H1 (cell line): ENCODE results near the gene TCF21. TPM values are rescaled to one million over a fixed set of nuclear protein-coding genes. Genes with fewer than 3 reads are reported as not detected.

ENCODE experiments used
- CTCF ChIA-PET: fragments of 300-600 bp; sonication (Branson Sonifier 250); formaldehyde crosslinking; loops from one replicate; lab custom pipeline; 2021; ENCODE audit not compliant: partially characterized antibody; lab: Charles Lee
- POLR2A ChIA-PET: fragments of 300-600 bp; sonication (Branson Sonifier 250); formaldehyde crosslinking; loops from one replicate; lab custom pipeline; 2021; ENCODE audit warnings: inconsistent platforms; ENCODE audit not compliant: partially characterized antibody; lab: Charles Lee
- DNase-seq, 2 experiments: peaks; one replicate each; pipeline versions ENCODE4 v3.0.0 to v3.0.0-alpha.2; 2010 to 2022; ENCODE audit warnings: low spot score in 2 of 2, low read depth in 1 of 2, mixed read lengths in 1 of 2
- FAIRE-seq: peaks from 2 replicates; lab custom pipeline; 2011; peaks lifted over from hg19 to GRCh38; lab: Jason Lieb, UNC
- H2AFZ ChIP-seq: 2 replicates; pipeline ENCODE4 v1.8.1; 2012; ENCODE audit warnings: low read length, inconsistent platforms
- H2AK5ac ChIP-seq: 2 replicates; pipeline ENCODE4 v1.6.1; 2013; ENCODE audit warnings: low read depth, low read length
- H2BK120ac ChIP-seq: replicated peaks from 2 replicates; pipeline ENCODE3; 2013; ENCODE audit warnings: low read depth, low read length, inconsistent platforms
- H2BK12ac ChIP-seq: 2 replicates; pipeline ENCODE4 v1.6.1; 2013; ENCODE audit warnings: low read depth, low read length
- H2BK15ac ChIP-seq: 2 replicates; pipeline ENCODE4 v1.6.1; 2013; ENCODE audit warnings: low read length
- H2BK20ac ChIP-seq: 2 replicates; pipeline ENCODE4 v1.6.1; 2013; ENCODE audit warnings: low read length
- H2BK5ac ChIP-seq: 2 replicates; pipeline ENCODE4 v1.6.1; 2013; ENCODE audit warnings: low read depth, low read length
- H3K14ac ChIP-seq: 2 replicates; pipeline ENCODE4 v1.6.1; 2013; ENCODE audit warnings: inconsistent platforms; ENCODE audit not compliant: insufficient read length
- H3K18ac ChIP-seq: 2 replicates; pipeline ENCODE4 v1.6.1; 2013; ENCODE audit warnings: low read length; ENCODE audit errors: extremely low read depth
- H3K23ac ChIP-seq: 2 replicates; pipeline ENCODE4 v1.6.1; 2013; ENCODE audit warnings: inconsistent platforms; ENCODE audit not compliant: insufficient read length
- H3K23me2 ChIP-seq: 2 replicates; pipeline ENCODE4 v1.6.1; 2013; ENCODE audit warnings: low read depth, low read length
- H3K27ac ChIP-seq: 2 replicates; pipeline ENCODE4 v1.6.1; 2011; ENCODE audit warnings: low read depth, low read length, inconsistent platforms
- H3K27me3 ChIP-seq, 4 experiments: replicated peaks in 1 of 4; 1 replicate in 1 of 4; 2 replicates in 3 of 4; pipeline versions ENCODE4 v1.6.1 to v1.8.1; 2011 to 2013; ENCODE audit warnings: low read length in 3 of 4, mild to moderate bottlenecking in 3 of 4, inconsistent platforms in 2 of 4, mixed read lengths in 2 of 4, moderate library complexity in 1 of 4; ENCODE audit not compliant: control insufficient read depth in 3 of 4, insufficient read depth in 3 of 4; ENCODE audit errors: extremely low read depth in 1 of 4
- H3K36me3 ChIP-seq, 4 experiments: 2 replicates each; pipeline versions ENCODE4 v1.6.1 to v1.8.1; 2011 to 2013; ENCODE audit warnings: mild to moderate bottlenecking in 4 of 4, low read length in 3 of 4, moderate library complexity in 2 of 4, control low read depth in 1 of 4, inconsistent platforms in 1 of 4; ENCODE audit not compliant: insufficient read depth in 4 of 4, control insufficient read depth in 2 of 4
- H3K4ac ChIP-seq: replicated peaks from 2 replicates; pipeline ENCODE3; 2013; ENCODE audit warnings: low read length, low read depth, mixed read lengths, inconsistent platforms; ENCODE audit not compliant: insufficient read length
- H3K4me1 ChIP-seq, 4 experiments: replicated peaks in 1 of 4; 1 replicate in 1 of 4; 2 replicates in 3 of 4; pipeline versions ENCODE4 v1.6.1 to v1.8.1; 2011 to 2013; ENCODE audit warnings: low read length in 3 of 4, inconsistent platforms in 2 of 4, mixed read lengths in 1 of 4; ENCODE audit not compliant: insufficient read depth in 4 of 4, control insufficient read depth in 3 of 4
- H3K4me2 ChIP-seq, 2 experiments: 2 replicates each; pipeline versions ENCODE4 v1.6.1 to v1.8.1; 2011 to 2013; ENCODE audit warnings: low read depth in 2 of 2, low read length in 2 of 2, control low read depth in 1 of 2, inconsistent platforms in 1 of 2, mild to moderate bottlenecking in 1 of 2; ENCODE audit not compliant: insufficient read depth in 1 of 2
- H3K4me3 ChIP-seq, 4 experiments: fragments of 200-600, 300-600 bp in 1 of 4; sonication (generic), shearing (Covaris generic), sonication (Bioruptor Twin) in 1 of 4; 2 replicates each; pipeline versions ENCODE4 v1.5.1 to v1.8.1; 2011 to 2016; ENCODE audit warnings: low read length in 4 of 4, low read depth in 3 of 4, control low read depth in 2 of 4, inconsistent platforms in 2 of 4, mild to moderate bottlenecking in 2 of 4, mixed read lengths in 1 of 4, moderate library complexity in 1 of 4; ENCODE audit not compliant: insufficient read depth in 2 of 4; ENCODE audit errors: extremely low read depth in 1 of 4
- H3K56ac ChIP-seq: replicated peaks from 2 replicates; pipeline ENCODE3; 2013; ENCODE audit warnings: low read depth, mild to moderate bottlenecking, mixed read lengths, low read length, inconsistent platforms; ENCODE audit not compliant: insufficient read length
- H3K79me1 ChIP-seq: 2 replicates; pipeline ENCODE4 v1.6.1; 2013; ENCODE audit warnings: low read depth, low read length, control low read depth
- H3K79me2 ChIP-seq, 2 experiments: 2 replicates each; pipeline versions ENCODE4 v1.6.1 to v1.8.1; 2012 to 2013; ENCODE audit warnings: low read length in 2 of 2, mild to moderate bottlenecking in 2 of 2, inconsistent platforms in 1 of 2; ENCODE audit not compliant: insufficient read depth in 2 of 2, control insufficient read depth in 1 of 2
- H3K9ac ChIP-seq, 4 experiments: replicated peaks in 1 of 4; 1 replicate in 1 of 4; 2 replicates in 3 of 4; pipeline versions ENCODE4 v1.6.1 to v1.8.1; 2011 to 2013; ENCODE audit warnings: low read depth in 3 of 4, low read length in 3 of 4, control low read depth in 2 of 4, mild to moderate bottlenecking in 2 of 4, moderate library complexity in 2 of 4, inconsistent platforms in 1 of 4; ENCODE audit errors: extremely low read depth in 1 of 4
- H3K9me3 ChIP-seq, 2 experiments: 2 replicates each; pipeline versions ENCODE4 v1.6.1 to v1.8.1; 2012 to 2013; ENCODE audit warnings: mild to moderate bottlenecking in 2 of 2, moderate library complexity in 2 of 2, control low read depth in 1 of 2, inconsistent platforms in 1 of 2, low read depth in 1 of 2, low read length in 1 of 2, mixed read lengths in 1 of 2; ENCODE audit not compliant: insufficient read depth in 2 of 2
- H4K20me1 ChIP-seq, 2 experiments: replicated peaks in 1 of 2; 2 replicates each; pipeline versions ENCODE3 to v1.8.1; 2011 to 2013; ENCODE audit warnings: inconsistent platforms in 2 of 2, low read length in 2 of 2, mild to moderate bottlenecking in 1 of 2; ENCODE audit not compliant: insufficient read depth in 2 of 2, control insufficient read depth in 1 of 2
- H4K5ac ChIP-seq: 2 replicates; pipeline ENCODE4 v1.6.1; 2013; ENCODE audit warnings: low read length, low read depth, mixed read lengths, inconsistent platforms; ENCODE audit not compliant: insufficient read length
- H4K8ac ChIP-seq: 2 replicates; pipeline ENCODE4 v1.8.0; 2013; ENCODE audit warnings: mild to moderate bottlenecking, moderate library complexity, low read length, inconsistent platforms; ENCODE audit not compliant: insufficient read depth; ENCODE audit errors: extremely low read depth
- H4K91ac ChIP-seq: replicated peaks from 2 replicates; pipeline ENCODE3; 2013; ENCODE audit warnings: low read length, mixed read lengths, inconsistent platforms; ENCODE audit not compliant: insufficient read length
- BCL11A ChIP-seq, 2 experiments: IDR thresholded peaks; one replicate each; pipeline ENCODE4 v1.6.1; 2011; ENCODE audit warnings: low read depth in 2 of 2, low read length in 2 of 2, mild to moderate bottlenecking in 2 of 2
- CEBPB ChIP-seq: IDR thresholded peaks from 2 replicates; pipeline ENCODE4 v1.6.1; 2012; ENCODE audit warnings: low read depth, low read length
- CTBP2 ChIP-seq: IDR thresholded peaks from 2 replicates; pipeline ENCODE4 v1.7.0; 2011; ENCODE audit warnings: borderline replicate concordance, mild to moderate bottlenecking, moderate library complexity, mixed read lengths, low read length; ENCODE audit not compliant: insufficient read depth, insufficient read length
- EGR1 ChIP-seq: IDR thresholded peaks from 2 replicates; pipeline ENCODE4 v1.6.1; 2011; ENCODE audit warnings: low read depth, low read length, borderline replicate concordance
- FOSL1 ChIP-seq: IDR thresholded peaks from 2 replicates; pipeline ENCODE4 v1.6.1; 2011; ENCODE audit warnings: mild to moderate bottlenecking, low read depth, low read length, moderate library complexity; ENCODE audit not compliant: insufficient read depth
- HDAC6 ChIP-seq: IDR thresholded peaks from one replicate; pipeline ENCODE4 v1.7.1; 2012; ENCODE audit warnings: low read depth, mild to moderate bottlenecking, inconsistent platforms, low read length, moderate library complexity
- KDM5A ChIP-seq: fragments of 200-600 bp; IDR thresholded peaks from 2 replicates; pipeline ENCODE4 v1.7.1; 2012; ENCODE audit warnings: mild to moderate bottlenecking, low read length, inconsistent platforms, mixed read lengths
- SIRT6 ChIP-seq: IDR thresholded peaks from one replicate; pipeline ENCODE4 v1.7.1; 2012; ENCODE audit warnings: low read length, inconsistent platforms
- TAF1 ChIP-seq: IDR thresholded peaks from 2 replicates; pipeline ENCODE4 v1.6.1; 2011; ENCODE audit warnings: mild to moderate bottlenecking, low read depth, low read length
- TBP ChIP-seq: IDR thresholded peaks from 2 replicates; pipeline ENCODE4 v1.6.1; 2011; ENCODE audit warnings: low read depth, low read length, improper control_type of control experiment
- TEAD4 ChIP-seq: IDR thresholded peaks from 2 replicates; pipeline ENCODE4 v1.6.1; 2012; ENCODE audit warnings: low read depth, low read length, inconsistent platforms, mixed read lengths
- ZNF274 ChIP-seq: IDR thresholded peaks from 2 replicates; pipeline ENCODE4 v1.7.0; 2012; ENCODE audit warnings: low read length, borderline replicate concordance; ENCODE audit errors: extremely low read depth
- WGBS, 2 experiments: shearing (Covaris generic) in 1 of 2; methylation state at CpG; one replicate each; pipeline versions ENCODE4 v1.1.6 to v1.1.7; 2013 to 2015; ENCODE audit warnings: low lambda C conversion rate in 2 of 2, mixed read lengths in 2 of 2, inconsistent platforms in 1 of 2, low coverage in 1 of 2, missing lambda C conversion rate in 1 of 2; ENCODE audit not compliant: insufficient replicate concordance in 2 of 2, insufficient coverage in 1 of 2, insufficient read length in 1 of 2; ENCODE audit errors: extremely low coverage in 1 of 2, missing lambda C conversion rate in 1 of 2; 5-methylcytosine and 5-hydroxymethylcytosine counted together
- polyA plus RNA-seq, 7 experiments: library from polyadenylated mRNA; depleted of rRNA in 3 of 7; stranded (reverse) in 5 of 7; unstranded in 2 of 7; fragments of >200 nt in 5 of 7; fragments of 200-250 nt in 2 of 7; gene quantifications; 1 replicate in 5 of 7; 2 replicates in 1 of 7; 4 replicates in 1 of 7; pipeline versions ENCODE4 v1.2.1 to v1.2.3, GENCODE V29; 2011 to 2013; ENCODE audit warnings: missing spikeins in 2 of 7, mixed read lengths in 2 of 7
- total RNA-seq: library from RNA; stranded (reverse); fragmentation: NEBNext Ultra II Directional; extraction: Animal tissue kit (Norgen Biotek cat#: 25700); gene quantifications from 2 replicates; pipeline ENCODE4 v1.2.1, GENCODE V29; 2021

Gene TCF21
- total and polyA plus RNA-seq, 2 of the 8 experiments (the other 6 are each of a cell fraction or from before 2014, with no cell fraction given), result 0.05 to 0.09 TPM

GRCh38 chr6:133918208-133918930 lies 29.5 kb downstream of the TCF21 start:
- WGBS, 2 experiments, result 92% methylated on average over 2 of the region's 2 CpGs; no CpG with 5 or more reads in 1 of the 2 experiments
- CTCF ChIA-PET, result interaction anchor here (0.7 to 5.9 kb wide), 6 partner anchors 86 to 367 kb away, joined by 3 to 62 read pairs (median 12); no protein-coding TSS in a partner anchor

More at GRCh38 chr6:133918208-133918930, 29.5 kb downstream of the TCF21 start:
- POLR2A ChIA-PET, result no interaction called here
- Histone ChIP-seq H2BK20ac (no peak overlapping the region), H2BK12ac (no peak overlapping the region), H3K4me3 (no peak overlapping the region), H2AK5ac (no peak overlapping the region), H3K4me1 (peaks cover 0 to 7% (median 3%) of the 10 kb centered on the region in 4 experiments; a peak in 6 of 7 replicates), H3K4ac (no peak overlapping the region), H3K14ac (no peak overlapping the region), H2BK120ac (no peak overlapping the region), H3K79me2 (no peaks in the 10 kb centered on the region), H2AFZ (no peak overlapping the region), H4K20me1 (no peaks in the 10 kb centered on the region), H3K27ac (no peak overlapping the region), H3K23me2 (no peaks in the 10 kb centered on the region), H3K27me3 (no peaks in the 10 kb centered on the region), H3K9me3 (0 out of 4 replicates have a peak, but pooled peaks cover 0 to 4% of the 10 kb centered on the region in 2 experiments), H3K56ac (no peak overlapping the region), H2BK5ac (no peak overlapping the region), H2BK15ac (no peak overlapping the region), H4K8ac (no peak overlapping the region), H3K18ac (no peak overlapping the region), H3K79me1 (no peaks in the 10 kb centered on the region), H3K23ac (no peak overlapping the region), H4K5ac (no peak overlapping the region), H3K36me3 (no peaks in the 10 kb centered on the region), H4K91ac (no peak overlapping the region), H3K9ac (no peak overlapping the region), H3K4me2 (no peak overlapping the region)
- TF ChIP-seq TEAD4, result no peak
- no peak for TF ChIP-seq EGR1
- no peak for TF ChIP-seq CTBP2
- TF ChIP-seq ZNF274, result no peak
- no peak for TF ChIP-seq HDAC6
- no peak for TF ChIP-seq CEBPB
- TF ChIP-seq TBP, result no peak
- TF ChIP-seq TAF1, result no peak
- no peak for TF ChIP-seq BCL11A (IDR thresholded peaks at IDR 0.05; ENCODE audit: low read depth in 2 of 2, low read length in 2 of 2)
- TF ChIP-seq FOSL1, result no peak
- TF ChIP-seq SIRT6, result no peak
- TF ChIP-seq KDM5A, result no peak
- DNase-seq (no peak), FAIRE-seq (no peak)
